Activated CD4-positive, alpha-beta T cell treated with anti-CD3 and anti-CD28 coated beads, Interleukin-2, amount 50 U/mL, for 1 hour (primary cell): ENCODE results near the gene KCNQ5.
"Not testable (repeated sequence)": the region's sequence is repeated elsewhere in the genome, so short reads cannot be mapped to it uniquely, and the experiment has no call there.

Experiments used
- DNase-seq: peaks from one replicate; pipeline ENCODE4 v3.0.0-alpha.2; 2020

KCNQ5 gene

DNA sequence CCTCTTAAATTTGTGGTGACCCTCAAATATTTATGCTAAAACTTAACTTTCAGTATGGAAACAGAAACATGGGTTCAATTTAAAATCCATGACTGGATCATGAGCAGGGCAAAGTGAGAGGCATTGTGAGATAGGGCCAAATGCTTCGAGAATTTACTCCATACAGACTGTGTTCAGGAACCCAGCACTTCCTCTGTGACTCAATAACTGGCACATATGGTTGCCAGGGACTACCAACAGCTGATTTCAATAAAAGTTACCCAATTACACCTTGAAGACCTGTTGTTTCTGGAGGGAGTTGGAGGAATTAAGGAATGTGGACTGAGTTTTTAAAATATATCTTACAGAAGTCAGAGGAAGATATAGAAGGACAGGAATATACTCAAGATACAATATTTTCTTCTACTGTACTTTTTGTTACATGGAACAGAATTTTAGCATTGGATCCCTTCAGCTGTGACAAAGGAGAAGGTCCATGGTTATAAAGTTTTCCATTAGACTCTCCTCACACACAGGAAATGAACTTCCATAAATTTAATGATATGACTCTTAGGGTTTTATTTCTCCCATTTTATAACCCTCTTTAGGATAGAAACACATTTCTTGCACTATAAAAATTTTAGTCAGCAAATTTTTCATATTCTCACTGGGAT, 344.9 kb downstream of the KCNQ5 start:
- no peak for DNase-seq

DNA sequence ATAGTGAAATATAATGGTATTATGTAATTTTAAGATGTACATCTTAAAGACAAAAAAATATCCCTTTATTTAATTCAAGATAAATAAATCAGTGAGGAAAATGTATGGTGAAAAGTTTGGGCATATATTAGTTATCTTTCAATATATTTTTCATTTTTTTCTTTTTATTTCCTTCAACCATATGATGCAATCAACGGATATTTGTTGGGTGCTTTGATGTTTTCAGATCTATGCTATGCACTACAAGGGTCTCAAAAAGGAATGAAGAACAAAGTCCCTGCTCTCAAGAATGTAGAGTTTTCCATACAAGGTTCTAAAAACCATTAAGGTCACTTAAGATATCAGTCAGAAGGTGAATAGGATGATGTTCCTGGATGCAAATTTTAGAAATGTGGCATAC, 345.5 kb downstream of the KCNQ5 start:
- no peak for DNase-seq

DNA sequence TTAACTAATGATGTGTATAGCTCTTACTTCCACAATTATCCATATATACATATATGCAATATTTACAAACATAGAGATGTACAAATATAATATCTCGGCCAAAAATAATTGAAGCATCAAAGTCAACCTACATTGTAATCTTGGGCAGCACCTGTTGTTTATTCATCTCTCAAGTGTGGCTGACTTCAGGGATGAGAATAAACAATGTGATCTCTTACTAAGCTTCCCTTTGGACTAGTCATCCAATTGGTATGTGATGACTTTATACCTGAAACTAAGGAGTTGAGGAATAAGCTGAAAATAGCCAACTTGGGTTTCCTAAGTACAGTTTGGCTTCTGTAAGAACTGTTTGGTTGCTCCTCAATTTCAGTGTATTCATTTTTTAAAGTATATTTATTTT, 346.8 kb downstream of the KCNQ5 start:
- no peak for DNase-seq

DNA sequence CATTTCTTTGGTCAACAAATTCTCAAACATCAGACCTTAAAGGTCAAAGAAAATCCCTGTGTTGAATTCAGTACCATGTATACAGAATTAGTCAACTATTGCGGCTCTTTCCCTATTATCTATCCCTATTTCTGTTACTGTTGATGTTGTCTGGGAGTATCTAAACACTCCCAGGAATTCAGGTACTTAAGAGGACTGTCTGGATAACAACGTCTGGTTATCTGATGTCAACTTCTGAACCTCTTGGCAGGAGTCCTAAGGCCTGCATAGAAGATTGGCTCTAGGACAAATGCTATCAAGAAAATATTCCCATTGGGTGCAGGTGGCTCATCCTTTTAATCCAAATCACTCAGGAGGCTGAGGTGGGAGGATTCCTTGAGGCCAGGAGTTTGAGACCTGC, 347.8 kb downstream of the KCNQ5 start:
- DNase-seq, result no peak

- no peak for DNase-seq
Observed at GRCh38 chr6:72972579-72972978, 350.7 kb downstream of the KCNQ5 start.

- DNase-seq, result no peak
Observed at GRCh38 chr6:72974276-72974675, 352.4 kb downstream of the KCNQ5 start.

- no peak for DNase-seq
Observed at GRCh38 chr6:72975352-72975752, 353.5 kb downstream of the KCNQ5 start.

GRCh38 chr6:72976484-72976883, 354.6 kb downstream of the KCNQ5 start:
- no peak for DNase-seq

DNA sequence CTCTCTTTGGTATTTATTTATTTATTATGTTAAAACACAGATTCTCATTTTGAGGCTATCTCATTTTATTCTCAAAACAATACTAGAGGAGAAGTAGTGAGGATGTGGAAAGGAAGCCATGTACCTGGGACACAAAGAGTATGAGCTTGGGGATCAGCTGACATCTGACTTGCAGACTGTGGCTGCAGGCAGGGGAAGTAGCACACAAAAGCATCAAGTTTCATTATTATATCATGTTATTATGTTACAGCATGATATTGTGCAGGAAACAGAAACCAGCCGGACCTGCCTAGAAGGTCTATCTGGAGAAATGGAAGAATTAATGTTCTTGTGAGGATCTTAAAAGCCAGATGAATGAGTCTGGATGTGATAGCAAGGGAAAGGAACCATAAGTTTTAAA, 355.2 kb downstream of the KCNQ5 start:
- no peak for DNase-seq

DNA sequence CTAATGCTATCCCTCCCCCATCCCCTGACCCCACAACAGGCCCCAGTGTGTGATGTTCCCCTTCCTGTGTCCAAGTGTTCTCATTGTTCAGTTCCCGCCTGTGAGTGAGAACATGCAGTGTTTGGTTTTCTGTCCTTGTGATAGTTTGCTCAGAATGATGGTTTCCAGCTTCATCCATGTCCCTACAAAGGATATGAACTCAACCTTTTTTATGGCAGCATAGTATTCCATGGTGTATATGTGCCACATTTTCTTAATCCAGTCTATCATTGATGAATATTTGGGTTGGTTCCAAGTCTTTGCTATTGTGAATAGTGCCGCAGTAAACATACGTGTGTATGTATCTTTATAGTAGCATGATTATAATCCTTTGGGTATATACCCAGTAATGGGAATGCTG, 356.9 kb downstream of the KCNQ5 start:
- not testable (repeated sequence) for DNase-seq

- not testable (repeated sequence) for DNase-seq
Observed at GRCh38 chr6:72984189-72984831, 362.4 kb downstream of the KCNQ5 start.

GRCh38 chr6:72984981-72985665, 363.3 kb downstream of the KCNQ5 start:
- DNase-seq, result no peak

DNA sequence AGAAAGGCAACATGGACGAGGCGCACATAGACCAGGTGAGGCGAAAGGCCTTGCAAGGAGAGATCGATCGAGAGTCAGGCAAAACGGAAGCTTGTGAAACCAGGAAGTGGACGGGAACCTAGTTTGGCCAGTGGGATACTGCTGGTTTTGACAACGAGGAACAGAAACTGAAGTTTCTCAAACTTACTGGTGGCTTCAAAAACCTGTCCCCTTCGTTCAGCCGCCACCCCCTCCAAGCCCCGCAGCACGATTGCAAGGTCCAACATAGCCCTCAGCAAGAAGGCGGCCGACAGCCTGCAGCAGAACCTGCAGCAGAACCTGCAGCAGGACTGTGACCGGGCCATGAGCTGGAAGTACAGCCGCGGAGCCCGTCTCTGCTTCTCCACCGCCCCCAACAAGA, 365.4 kb downstream of the KCNQ5 start:
- DNase-seq, result no peak

GRCh38 chr6:72999995-73000394, 378.1 kb downstream of the KCNQ5 start:
- DNase-seq, result no peak

DNA sequence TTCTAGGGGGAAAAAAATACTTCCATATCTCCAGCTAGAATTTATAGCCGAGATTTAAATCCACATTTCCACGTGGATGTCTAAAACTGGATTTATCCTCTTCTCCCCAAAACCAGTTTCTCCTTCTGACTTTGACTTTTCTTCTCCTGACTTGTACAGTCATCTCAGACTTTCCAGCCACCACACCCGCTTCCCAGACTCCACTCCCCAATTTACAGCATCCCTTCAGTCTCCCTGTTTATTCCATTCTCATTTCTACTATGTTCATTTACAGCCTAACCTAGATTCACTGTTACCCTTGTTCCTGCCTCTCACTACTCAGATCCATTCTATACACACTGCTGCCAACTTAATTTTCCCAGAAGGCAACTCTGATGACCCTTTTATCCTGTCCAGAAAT, 378.6 kb downstream of the KCNQ5 start:
- DNase-seq, result no peak

- no peak for DNase-seq
Observed at GRCh38 chr6:73002588-73002987, 380.7 kb downstream of the KCNQ5 start.

GRCh38 chr6:73003302-73003701, 381.4 kb downstream of the KCNQ5 start:
- no peak for DNase-seq

GRCh38 chr6:73004231-73004630, 382.4 kb downstream of the KCNQ5 start:
- no peak for DNase-seq

- no peak for DNase-seq
Observed at GRCh38 chr6:73004861-73005260, 383.0 kb downstream of the KCNQ5 start.

- DNase-seq, result no peak
Observed at GRCh38 chr6:73006146-73006545, 384.3 kb downstream of the KCNQ5 start.

- DNase-seq, result no peak
Observed at GRCh38 chr6:73011945-73012344, 390.1 kb downstream of the KCNQ5 start.

GRCh38 chr6:73017476-73017875, 395.6 kb downstream of the KCNQ5 start:
- DNase-seq, result no peak

- DNase-seq, result no peak
Observed at GRCh38 chr6:73024598-73024997, 402.7 kb downstream of the KCNQ5 start.

GRCh38 chr6:73027691-73028090, 405.8 kb downstream of the KCNQ5 start:
- no peak for DNase-seq
